ENCODE results near the gene HS3ST1.

The HS3ST1 gene

GRCh38 chr4:11430536-11430935 lies 1.8 kb upstream of the HS3ST1 start:
- no peak for DNase-seq

GRCh38 chr4:11429699-11430045 lies 978 bp upstream of the HS3ST1 start:
- DNase-seq = no peak

- peak; percentile 37 for DNase-seq
These were observed 405 bp upstream of the HS3ST1 start for GRCh38 chr4:11428899-11429698.

GRCh38 chr4:11427121-11427996 lies 1.3 kb downstream of the HS3ST1 start:
- no peak for DNase-seq

- DNase-seq = no peak
These were observed 2.0 kb downstream of the HS3ST1 start for GRCh38 chr4:11426731-11427120.

- no peak for DNase-seq
These were observed 2.7 kb downstream of the HS3ST1 start for GRCh38 chr4:11426003-11426402.

GRCh38 chr4:11424856-11425255 lies 3.8 kb downstream of the HS3ST1 start:
- no peak for DNase-seq

- DNase-seq = peak; percentile 38
These were observed 4.7 kb downstream of the HS3ST1 start for GRCh38 chr4:11424000-11424399.

- DNase-seq = no peak
These were observed 5.2 kb downstream of the HS3ST1 start for GRCh38 chr4:11423465-11423864.

- no peak for DNase-seq
These were observed 7.6 kb downstream of the HS3ST1 start for GRCh38 chr4:11421116-11421515.

- no peak for DNase-seq
These were observed 8.4 kb downstream of the HS3ST1 start for GRCh38 chr4:11420327-11420726.

- peak; percentile 40 for DNase-seq
These were observed 10.1 kb downstream of the HS3ST1 start for GRCh38 chr4:11418610-11419009.

- DNase-seq = no peak
These were observed 12.0 kb downstream of the HS3ST1 start for GRCh38 chr4:11416767-11417113.

GRCh38 chr4:11416071-11416766 lies 12.5 kb downstream of the HS3ST1 start:
- DNase-seq = no peak

GRCh38 chr4:11415409-11416070 lies 13.2 kb downstream of the HS3ST1 start:
- no peak for DNase-seq

GRCh38 chr4:11412211-11412610 lies 16.5 kb downstream of the HS3ST1 start:
- no peak for DNase-seq

- no peak for DNase-seq
These were observed 19.1 kb downstream of the HS3ST1 start for GRCh38 chr4:11409632-11410031.

- DNase-seq = no peak
These were observed 20.3 kb downstream of the HS3ST1 start for GRCh38 chr4:11408233-11408967.

- no peak for DNase-seq
These were observed 21.1 kb downstream of the HS3ST1 start for GRCh38 chr4:11407551-11407950.

- no peak for DNase-seq
These were observed 24.3 kb downstream of the HS3ST1 start for GRCh38 chr4:11404431-11404830.

GRCh38 chr4:11402192-11402591 lies 26.5 kb downstream of the HS3ST1 start:
- DNase-seq = no peak

GRCh38 chr4:11399461-11399971 lies 29.2 kb downstream of the HS3ST1 start:
- no peak for DNase-seq
